Activated CD4-positive, CD25-positive, alpha-beta regulatory T cell treated with anti-CD3 and anti-CD28 coated beads, Interleukin-2, amount 50 U/mL, for 72 hours (primary cell): ENCODE results near the gene DYNLL1.
"Not testable (repeated sequence)": the region's sequence is repeated elsewhere in the genome, so short reads cannot be mapped to it uniquely, and the experiment has no call there.

ENCODE experiments used
- DNase-seq: peaks from one replicate; pipeline ENCODE4 v3.0.0; 2021

The DYNLL1 gene

DNA sequence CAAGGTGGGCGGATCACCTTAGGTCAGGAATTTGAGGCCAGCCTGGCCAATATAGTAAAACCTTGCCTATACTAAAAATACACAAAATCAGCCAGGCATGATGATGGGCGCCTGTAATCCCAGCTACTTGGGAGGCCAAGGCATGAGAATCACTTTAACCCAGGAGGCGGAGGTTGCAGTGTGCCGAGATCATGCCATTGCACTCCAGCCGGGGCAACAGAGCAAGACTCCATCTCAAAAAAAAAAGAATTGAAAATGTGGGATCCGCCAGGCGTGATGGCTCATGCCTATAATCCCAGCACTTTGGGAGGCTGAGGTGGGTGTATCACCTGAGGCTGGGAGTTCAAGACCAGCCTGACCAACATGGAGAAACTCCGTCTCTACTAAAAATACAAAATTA, 23.4 kb downstream of the DYNLL1 start:
- DNase-seq, result not testable (repeated sequence)

DNA sequence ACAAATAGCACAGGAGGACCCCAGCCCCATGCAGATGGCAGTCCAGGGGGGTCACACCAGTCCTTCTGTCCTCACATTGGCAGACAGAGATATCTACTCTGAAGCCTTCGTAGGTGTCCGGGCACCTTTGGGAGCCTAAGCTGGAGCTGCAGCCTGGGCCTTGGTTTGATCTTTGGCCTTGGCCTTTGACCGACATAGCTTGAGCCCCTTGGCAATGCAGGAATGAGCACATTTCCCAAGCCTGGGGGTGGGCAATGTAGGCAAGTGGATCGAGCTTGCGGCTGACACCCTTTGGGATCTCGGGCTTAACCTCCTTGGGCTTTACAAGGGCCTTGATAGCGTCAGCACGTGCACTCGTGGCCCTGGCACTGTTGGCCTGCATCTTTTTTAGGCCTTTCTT, 26.7 kb downstream of the DYNLL1 start:
- no peak for DNase-seq

DNA sequence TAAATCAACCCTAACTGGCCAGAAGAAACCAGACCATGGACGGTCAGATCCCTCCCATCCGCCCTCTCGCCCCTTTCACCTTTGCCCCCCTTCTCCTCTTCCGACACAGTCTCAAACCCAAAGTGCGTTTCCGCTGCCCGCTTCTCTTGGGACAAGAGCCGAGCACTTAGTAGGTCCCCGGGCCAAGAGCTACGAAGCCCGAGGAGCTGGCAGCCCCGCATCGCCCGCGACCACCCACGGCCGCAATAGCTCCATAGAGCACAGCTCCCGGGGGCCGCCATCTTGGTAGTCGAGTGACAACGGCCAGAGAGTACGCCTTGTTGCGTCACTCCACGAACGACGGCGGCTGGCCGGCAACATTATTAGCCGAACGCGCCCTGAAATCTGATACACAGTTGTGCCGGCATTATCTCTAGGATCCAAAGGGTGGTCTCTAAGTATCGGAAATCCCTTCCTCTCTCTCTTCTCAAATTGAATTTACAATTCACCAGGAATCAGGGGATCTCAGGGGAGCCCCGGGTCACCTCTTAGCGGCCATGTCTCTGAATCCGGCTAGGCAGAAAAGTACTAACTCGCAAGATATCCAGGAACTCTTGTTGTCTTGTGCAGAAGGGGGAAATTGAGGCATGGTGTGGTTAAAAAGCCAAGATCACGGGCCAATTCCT, 33.1 kb downstream of the DYNLL1 start, which contains the start of gene COQ5:
Gene COQ5 (minus strand): TSS at position 298 of the 665 bp plus-strand sequence. CDS start 17 bp downstream, at position 281.
- peak; percentile 84 for DNase-seq

DNA sequence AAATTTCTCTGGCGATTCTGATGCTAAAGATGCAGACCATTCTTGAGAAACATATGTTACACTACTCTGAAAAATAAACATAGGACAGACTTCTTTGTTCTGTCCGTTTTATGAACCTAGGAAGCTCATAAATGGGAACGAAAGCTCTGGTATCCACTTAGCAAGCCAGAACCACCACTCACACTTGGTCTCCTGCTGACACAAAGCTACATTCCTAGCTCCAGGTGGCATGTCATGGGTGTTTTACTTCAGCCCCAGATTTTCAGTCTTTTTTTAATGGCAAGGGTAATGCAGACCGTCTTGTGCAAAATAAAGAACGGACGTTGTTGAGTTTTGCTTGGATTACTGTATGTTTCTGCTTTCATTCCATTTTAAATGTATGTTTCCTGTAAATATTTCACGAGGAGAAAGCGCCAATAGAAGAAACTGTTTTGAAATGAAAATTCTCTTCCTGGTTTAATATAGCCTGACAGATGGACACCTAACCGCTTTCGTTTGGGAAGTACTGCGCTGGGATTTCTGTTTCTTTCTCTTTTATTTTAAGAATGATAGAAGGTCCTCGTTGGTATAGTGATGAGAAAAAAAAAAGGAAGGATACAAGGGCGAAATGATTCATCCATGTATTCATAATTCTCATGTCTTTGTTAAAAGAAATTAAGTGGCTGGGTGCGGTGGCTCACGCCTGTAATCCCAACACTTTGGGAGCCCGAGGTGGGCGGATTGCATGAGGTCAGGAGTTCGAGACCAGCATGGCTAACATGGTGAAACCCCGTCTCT, 33.9 kb downstream of the DYNLL1 start:
- no peak for DNase-seq

DNA sequence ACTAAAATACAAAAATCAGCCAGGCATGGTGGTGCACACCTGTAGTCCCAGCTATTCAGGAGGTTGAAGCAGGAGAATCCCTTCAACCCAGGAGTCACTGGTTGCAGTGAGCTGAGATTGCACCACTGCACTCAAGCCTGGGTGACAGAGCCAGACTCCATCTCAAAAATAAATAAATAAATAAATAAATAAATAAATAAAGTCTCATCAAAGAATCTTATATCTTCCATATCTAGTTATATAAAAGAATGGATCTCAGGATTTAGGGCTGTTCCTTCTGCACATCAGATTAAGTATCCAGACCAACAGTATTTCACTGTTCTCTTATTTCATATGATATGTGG, 34.5 kb downstream of the DYNLL1 start:
- not testable (repeated sequence) for DNase-seq

DNA sequence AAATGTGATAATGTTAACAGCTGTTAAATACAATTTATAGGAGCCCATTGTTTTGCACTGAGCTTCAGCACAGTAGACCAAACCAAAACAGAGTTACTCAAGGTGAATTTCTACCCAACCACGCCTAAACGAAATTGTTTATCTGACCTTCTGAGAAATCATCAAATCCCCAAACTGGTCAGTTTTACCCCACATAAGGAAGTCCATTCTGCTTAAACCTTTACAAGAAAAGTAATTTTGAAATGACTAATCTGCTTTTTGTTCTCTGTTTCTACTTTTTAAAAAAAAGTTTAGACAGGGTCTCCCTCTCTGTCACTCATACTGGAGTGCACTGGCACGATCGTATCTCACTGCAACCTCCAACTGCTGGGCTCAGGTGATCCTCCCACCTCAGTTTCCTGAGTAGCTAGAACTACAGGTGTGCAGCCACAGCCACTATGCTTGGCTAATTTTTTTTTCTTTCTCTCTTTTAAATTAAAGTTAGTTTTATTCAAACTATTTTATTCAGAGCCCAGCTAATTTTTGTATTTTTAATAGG, 36.9 kb downstream of the DYNLL1 start:
- DNase-seq, result no peak

DNA sequence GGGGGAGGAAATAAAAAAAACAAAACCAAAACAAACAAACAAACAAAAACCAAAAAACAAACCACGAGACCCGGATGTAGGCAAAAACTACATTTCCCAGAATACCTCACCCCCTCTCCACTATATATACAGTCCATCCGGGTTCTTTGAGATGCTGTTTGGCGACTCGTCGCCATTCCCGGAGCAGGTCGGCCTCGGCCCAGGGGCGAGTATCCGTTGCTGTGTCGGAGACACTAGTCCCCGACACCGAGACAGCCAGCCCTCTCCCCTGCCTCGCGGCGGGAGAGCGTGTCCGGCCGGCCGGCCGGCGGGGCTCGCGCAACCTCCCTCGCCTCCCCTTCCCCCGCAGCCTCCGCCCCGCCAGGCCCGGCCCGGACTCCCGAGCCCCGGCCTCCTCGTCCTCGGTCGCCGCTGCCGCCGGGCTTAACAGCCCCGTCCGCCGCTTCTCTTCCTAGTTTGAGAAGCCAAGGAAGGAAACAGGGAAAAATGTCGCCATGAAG, 38.3 kb downstream of the DYNLL1 start, which contains the start of gene RNF10:
Gene RNF10 (plus strand): TSS at position 154 of the 500 bp plus-strand sequence. CDS start 456 bp downstream, outside the sequence.
- DNase-seq, result peak; percentile 74

DNA sequence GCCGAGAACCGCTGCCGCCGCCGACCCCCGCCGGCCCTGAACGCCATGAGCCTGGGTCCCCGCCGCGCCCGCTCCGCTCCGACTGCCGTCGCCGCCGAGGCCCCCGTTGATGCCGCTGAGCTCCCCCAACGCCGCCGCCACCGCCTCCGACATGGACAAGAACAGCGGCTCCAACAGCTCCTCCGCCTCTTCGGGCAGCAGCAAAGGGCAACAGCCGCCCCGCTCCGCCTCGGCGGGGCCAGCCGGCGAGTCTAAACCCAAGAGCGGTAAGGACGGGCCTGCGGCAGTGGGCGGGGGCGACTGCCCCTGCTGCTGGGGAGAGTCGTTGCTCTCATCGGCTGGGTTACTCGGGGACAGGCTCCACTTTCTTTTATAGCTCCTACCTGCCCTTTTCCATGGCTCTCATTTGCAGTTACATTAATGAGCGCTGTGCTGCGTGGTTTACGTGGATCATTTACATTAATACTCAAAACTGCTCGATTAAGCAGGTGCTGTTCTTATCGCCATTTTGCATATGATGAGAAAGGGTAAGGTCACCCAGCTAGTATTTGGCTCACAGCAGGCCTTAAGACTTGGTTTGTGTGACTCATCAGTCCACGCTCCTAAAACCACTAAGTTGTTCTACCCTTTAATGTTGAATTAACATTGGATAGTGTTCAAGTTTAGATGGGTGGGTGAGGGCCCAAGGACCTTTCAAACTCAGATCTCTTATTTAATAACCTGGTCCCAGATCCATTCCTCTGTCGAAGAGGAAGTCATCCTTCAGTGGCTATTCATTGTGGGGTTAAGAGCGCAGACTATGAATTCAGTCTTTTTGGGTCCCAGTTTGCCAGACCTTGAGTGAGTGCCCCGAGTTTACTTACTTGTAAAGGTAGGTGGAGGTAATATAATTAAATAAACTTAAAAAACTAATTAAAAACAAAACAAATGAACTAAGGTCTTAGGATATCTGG, 39.1 kb downstream of the DYNLL1 start:
- peak; percentile 68 for DNase-seq

DNA sequence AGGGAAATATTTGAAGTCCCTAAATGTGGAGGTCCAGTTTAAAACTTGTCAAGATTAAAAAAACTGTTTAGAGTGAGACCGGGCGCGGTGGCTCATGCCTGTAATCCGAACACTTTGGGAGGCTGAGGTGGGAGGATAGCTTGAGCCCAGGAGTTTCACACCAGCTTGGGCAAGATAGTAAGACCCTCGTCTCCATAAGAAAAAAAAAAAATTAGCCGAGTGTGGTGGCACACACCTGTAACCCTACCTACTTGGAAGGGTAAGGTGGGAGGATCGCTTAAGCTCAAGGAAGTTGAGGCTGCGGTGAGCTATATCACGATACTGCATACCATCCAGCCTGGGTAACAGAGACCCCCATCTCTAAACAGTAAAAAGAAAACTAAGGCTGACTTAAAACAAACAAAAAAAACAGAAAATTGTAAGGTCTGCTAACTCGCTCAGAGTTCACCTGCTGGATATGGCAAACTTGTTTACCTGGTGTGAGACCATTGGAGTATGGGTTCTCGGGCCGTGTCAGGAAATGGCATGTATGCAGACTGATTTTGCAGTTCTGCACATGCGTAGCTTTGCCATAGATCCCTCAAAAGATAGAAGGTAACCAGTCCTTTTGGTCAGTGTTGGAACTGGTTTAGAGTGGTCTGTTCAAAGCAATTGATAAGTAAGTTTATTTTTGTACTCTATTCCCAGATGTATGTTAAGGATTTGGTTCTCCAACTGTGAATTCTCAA, 40.3 kb downstream of the DYNLL1 start:
- no peak for DNase-seq

DNA sequence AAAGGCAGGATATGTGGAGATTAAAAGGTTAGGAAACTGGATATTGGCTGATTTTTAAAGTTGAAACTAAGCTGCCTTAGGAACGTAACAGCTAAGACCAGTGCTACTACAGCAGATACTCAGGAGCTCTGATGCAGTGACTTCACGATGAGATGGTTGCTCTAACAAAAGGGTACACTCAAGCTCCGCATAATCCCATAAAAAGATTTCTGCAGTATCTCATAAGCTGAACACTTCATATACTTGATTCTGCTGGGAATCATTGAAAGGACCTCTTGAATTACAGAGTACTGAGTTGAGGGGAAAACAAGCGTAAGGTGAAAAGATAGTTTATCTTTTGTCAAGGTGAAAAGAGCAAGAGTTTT, 41.9 kb downstream of the DYNLL1 start:
- DNase-seq, result no peak

DNA sequence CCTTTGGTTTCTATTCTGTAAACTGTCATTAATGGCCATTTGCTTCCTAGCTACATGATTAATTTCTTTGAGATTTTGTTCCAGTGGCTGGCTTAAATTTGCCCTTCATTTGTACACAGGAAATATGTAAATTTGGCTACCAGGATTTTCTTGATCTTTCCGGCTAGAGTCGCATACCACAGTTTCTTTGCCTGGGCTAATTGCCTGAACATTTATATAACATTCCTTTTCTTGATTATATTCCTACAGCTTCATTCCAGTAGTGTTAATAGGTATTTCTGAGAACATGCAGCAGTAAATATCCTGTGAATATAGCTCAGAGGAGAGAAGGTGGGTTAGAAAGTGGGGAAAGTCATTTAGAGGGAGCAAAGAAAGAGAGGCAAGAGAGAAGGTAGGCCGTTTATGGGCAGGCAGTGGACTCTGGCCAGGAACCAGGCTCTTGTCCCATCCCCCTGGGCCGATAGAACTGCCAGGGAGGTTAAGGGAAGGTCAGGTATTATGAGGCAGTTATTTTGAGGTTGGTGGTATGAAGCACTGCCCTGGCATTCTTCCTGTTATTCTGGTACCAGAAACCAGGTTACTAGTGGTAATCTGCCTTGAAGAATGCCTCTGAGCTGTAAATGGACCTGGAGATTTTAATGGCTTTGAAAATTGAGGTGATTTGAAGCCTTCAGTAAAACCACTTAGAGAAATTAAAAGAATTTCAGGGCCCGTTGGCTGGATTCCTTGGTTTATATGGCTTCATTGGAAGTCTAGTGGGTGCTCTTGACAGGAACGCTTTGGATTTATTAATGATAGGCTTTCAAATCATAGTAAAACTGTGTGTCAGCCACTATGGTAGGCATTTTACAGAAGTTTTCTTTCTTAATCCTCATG, 42.6 kb downstream of the DYNLL1 start:
- DNase-seq, result no peak

DNA sequence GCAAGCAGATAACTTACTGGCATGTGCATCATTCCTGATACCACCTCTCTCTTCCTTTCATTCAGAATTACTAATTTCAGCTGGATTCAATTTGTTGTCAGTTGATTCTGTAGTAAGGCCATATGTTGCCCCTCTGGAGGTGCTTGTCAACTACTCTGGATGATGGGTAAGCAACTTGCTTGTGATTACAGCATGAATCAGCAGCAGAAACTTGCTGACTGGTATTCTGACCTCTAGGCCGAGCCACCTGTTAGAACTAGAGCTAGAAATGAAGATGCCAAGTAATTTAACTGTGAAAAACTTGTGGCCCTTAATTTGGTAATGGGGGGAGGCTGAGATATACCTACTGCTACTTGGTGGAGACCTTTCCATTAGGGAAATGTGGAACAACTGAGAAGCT, 43.4 kb downstream of the DYNLL1 start:
- DNase-seq, result no peak

DNA sequence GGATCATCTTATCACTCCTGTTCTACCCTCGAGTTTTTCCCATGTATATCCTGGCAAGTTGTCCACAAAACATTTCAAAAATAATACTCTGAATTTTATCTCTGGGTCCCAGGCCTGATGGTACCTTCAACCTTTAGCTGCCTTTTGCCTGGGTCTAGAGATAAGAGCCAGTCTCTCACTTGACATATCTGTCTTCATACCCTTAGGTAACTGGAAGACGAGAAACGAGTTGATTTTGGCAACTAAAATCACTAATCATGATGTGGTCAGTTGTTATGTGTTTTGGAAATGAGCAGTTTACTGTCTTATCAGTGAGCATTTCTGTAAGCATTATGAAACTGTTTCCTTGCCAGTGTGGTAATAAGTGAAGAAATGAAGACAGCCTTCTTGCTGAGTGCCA, 44.5 kb downstream of the DYNLL1 start:
- DNase-seq, result no peak

DNA sequence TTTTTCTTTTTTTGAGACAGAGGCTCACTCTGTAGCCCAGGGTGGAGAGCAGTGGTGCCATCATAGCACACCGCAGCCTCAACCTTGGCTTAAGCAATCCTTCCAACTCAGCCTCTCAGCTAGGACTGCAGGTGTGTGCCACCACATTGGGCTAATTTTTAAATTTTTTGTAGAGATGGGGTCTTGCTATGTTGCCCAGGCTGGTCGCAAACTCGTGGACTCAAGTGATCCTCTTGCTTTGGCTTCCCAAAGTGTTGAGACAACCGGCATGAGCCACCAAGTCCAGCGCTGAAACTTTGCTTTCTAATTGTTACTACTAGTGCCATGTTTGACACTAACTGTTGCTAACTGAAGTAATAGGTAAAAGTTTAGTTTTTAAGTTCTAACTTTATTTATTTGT, 46.3 kb downstream of the DYNLL1 start:
- no peak for DNase-seq

DNA sequence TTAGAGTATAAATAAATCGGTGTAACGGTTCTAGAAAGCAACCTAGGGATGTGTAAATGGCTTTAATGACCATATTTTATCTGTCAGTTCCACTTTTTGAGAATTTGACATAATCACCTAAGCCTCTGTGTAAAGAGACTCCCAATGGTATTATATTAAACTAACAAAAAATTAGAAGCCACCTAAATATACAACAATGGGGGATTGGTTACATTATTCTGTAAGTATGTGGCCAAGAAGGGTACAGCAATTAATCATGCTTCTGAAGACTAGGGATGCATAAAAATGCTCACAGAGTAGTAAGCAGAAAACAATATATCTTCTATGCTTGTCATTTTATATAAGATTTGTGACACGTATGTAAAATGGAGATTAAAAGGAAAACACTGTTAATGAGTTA, 48.8 kb downstream of the DYNLL1 start:
- no peak for DNase-seq

DNA sequence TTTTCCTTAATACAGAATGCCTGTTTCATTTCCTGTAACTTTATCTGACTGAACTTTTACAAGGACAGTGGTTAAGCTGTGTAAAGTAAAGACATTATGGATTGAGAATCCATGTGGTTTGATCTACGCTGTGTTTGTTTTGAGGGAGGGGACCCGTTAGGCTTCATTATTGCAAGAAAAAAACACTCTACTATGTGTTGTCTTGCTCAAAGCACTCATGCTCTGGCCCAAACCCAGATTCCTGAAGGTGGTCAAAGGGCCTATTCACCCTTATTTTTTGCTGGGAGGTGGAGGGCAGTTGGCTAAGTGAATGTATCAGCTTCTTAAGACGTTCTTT, 50.1 kb downstream of the DYNLL1 start:
- DNase-seq, result no peak
